Activated effector memory CD4-positive, alpha-beta T cell treated with Interleukin-2 at 50 U/mL for 16 hours (primary cell): ENCODE data around the gene KIF16B.

Source experiments
- DNase-seq: peaks from one replicate; pipeline ENCODE4 v3.0.0-alpha.2; 2020

Gene KIF16B

DNA sequence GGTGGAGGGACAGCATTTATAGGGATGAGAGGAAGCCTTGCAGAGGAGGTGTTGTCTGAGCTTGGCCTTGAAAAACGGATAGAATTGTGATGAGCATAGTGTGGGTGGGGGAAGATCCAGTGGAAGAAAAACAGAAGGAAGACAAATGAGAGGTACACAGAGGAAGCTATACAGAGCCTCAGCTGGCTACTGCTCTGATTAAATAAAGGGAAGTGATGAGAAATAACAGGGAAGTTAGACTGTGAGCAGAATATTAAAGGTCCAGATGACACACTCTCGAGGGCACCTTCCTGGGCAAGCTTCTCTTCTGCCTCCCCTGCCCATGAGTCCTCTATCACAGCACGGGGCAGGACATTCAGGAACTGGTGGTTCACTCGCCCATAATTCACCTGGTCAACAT lies 182.3 kb downstream of the KIF16B start:
- no peak for DNase-seq

DNA sequence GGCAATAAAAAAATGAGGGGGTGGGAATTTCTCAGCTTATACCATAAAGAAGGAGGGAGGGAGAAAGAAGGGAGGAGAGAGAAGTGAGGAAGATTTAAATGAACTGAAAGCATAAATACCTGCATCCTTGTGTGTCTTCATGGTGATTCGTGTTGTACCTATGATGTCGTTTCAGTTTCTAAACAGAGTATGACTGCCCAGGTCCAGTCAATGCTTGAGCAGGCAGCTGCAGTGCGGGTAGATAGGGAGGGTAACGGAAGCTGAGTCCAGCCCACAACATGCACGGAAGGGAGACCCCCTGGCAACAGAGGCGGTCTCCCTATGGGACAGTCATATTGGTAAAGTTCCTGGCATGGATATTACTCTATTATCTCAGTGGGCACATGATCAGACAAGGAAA lies 184.5 kb downstream of the KIF16B start:
- DNase-seq = no peak

DNA sequence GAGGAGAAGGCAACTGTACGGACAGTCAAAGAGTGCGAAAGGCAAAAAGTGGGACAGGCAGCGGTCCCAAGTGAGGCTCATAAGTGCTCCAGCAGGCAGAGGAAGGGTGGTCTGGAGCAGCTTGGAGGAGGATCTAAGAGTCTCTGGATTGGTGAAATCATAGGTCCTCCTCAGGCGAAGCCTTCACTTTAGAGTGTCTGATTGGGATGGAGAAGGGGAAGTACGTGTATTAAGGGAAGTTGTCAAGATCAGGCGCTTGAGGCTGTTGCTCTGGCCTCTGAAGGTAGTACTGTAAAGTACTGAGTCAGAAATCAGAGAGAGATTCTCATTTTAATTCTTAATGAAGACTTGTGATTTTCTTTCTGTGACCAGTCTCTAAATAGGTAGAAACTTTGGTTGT lies 185.6 kb downstream of the KIF16B start:
- DNase-seq = no peak

DNA sequence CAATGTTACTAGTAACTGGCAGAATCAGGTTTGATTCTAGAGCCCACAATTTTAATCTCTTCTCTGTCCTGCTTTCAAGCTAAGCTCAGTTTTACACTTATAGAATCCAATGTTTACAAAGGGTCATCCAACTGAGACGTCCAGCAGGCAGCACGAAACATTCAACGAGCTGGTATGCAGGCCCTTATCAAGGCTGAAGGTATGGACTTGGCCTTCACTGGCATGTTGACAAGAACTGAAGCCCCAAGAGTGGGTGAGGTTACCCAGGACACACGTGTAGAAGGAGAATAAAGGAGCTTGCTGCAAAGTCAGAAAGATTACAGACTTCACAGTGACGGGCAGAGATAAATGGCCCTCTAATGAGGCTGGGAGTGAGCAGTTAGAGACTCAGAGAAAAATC lies 187.4 kb downstream of the KIF16B start:
- no peak for DNase-seq

DNA sequence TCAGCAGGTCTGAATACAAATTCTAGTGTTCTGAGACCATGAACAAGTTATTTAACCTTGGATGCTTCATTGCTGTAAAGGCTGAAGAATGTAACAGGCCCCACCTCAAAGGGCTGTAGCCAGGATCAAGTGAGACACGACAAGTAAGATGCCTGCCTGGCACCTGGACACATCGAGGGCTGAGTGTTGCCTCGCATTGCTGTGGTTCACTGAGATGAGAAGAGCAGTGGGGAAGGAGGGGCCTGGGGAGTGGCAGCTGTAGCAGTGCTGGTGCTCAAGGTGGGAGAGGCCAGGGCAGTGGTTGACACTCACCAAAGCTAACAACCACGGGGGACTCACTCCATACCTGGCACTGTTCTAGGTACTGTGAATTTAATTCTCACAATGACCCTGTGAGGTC lies 187.8 kb downstream of the KIF16B start:
- no peak for DNase-seq

- no peak for DNase-seq
Observed at GRCh38 chr20:16381444-16381843, 191.8 kb downstream of the KIF16B start.

GRCh38 chr20:16378712-16379370 lies 194.4 kb downstream of the KIF16B start:
- no peak for DNase-seq

GRCh38 chr20:16378122-16378521 lies 195.1 kb downstream of the KIF16B start:
- no peak for DNase-seq

GRCh38 chr20:16369441-16369840 lies 203.8 kb downstream of the KIF16B start:
- no peak for DNase-seq

DNA sequence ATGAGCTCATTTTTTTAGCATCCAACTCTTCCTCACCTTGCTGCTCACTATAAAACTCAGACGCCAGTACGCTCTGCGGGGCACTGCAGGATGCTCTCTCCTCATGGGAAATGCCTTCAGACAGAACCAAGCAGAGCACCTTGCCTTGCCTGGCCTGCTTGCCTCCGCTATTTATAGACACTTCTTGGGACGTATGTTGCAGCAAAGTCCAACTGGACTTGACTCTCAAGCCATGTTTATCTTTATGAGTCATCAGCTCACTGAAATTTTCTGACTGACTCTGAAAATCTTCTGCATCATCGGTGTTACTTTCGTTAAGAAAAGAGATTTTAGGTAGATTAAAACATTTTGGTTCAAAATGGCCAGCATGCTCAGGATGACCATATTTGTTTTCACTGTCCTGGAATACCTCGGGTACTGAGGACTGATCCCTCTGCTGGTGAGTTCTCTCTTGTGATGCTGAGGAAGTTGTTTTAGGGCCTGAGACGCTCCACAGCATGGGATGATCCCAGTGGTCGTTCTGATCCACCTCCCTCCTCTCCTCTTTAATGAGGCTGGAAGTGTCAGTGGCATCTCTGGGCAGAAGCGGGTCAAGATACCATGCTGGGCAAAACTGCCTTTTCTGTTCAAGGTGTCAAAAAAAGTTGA lies 204.5 kb downstream of the KIF16B start:
- DNase-seq = no peak

DNA sequence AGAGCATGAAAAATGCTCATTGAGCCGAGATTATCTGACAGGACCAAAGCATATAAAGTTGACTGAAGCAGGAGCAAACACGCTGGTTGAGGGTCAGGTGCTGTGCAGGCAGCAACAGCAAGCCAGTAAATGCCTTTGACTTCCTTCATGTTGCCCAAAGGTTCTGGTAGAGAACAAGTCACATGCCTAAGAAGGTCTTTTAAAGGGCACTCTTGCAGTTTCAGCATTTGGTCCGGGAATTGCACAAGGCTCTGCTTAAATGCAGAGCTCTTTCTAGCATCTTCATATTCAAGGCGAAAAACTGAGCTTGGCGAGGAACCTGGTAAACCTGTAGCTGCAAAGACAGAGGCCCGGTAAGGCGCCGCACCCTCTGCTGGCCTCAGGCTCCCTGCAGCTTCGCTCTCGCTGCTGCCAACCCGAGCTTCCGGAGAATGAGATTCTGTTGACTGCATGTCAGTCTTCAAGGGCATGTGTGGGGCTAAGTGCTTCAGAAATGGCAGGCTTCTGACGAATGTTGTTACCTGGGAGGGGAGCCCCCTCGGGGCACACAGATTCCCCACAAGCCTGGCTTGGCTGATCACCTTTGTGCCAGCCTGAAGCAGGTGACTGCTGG lies 205.2 kb downstream of the KIF16B start:
- no peak for DNase-seq

GRCh38 chr20:16366529-16366928 lies 206.7 kb downstream of the KIF16B start:
- DNase-seq = no peak

DNA sequence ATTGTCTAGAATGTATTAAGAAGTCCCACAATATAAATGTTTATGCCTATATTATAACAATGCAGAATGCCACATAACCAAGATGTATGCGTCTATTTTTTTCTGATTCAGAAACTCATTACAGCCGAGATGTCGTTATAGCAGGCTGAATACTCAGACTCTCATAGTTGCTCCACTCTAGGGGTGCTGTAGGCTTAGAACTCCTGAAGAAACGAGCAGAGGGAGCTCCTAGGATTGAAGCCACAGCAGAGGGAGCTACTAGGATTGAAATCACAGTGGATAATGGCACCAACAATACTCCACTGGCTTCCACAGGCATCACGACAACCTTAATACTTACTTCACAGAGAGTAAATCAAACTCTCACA lies 208.9 kb downstream of the KIF16B start:
- no peak for DNase-seq

DNA sequence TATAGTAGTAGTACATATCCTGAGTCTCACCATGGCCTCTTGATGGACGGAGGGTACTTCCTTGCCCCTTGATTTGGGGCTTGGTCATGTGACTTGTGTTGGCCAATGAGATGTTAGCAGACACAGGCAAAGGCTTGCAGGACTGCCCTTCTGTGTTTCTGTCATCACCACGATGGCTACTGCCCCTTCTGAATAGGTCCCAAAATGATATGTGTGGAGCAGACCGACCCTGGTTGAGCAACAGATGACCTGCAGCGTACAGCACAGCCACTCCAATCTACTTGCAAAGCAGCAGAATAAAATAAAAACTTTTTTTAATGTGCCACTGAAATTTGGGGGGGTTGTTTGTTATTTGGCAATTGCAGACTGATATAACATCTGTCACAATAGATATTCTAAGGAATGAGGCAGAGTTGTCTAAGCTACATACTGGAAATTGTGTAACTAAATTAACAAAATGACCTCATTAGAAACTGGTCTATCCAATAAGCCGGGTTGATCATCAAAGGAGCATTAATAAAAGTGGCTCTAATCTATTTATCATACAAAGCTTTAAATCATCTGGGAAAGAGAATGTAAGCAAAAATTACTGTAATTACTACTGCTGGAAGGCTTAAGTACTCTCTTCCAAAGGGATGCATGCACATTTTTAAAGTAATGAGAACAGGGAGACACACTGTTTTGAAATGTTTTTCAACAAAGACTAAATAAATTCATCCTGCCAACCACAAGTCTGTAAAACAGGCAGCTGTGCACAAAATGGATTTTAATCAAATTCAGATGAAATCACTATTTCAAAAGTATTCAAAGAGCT lies 209.5 kb downstream of the KIF16B start:
- DNase-seq = no peak

DNA sequence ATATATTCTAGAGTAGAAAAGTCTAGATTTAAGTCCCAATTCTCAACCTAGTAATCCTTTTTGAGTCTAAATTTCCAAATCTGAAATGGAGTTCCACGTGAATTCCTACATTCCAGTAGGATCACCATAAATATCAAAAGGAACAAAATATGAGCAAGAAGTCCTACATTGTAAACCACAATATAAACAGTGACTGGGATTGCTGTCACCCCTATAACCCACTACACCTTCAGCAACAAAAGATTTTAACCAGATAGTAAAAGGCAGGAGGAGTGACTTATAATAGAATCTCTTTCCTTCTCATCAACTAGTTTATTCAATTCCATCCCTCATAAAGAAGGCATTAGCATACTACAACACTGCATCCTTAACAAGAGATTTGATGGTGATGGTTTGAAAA lies 210.6 kb downstream of the KIF16B start:
- no peak for DNase-seq

- DNase-seq = no peak
Observed at GRCh38 chr20:16360668-16361067, 212.6 kb downstream of the KIF16B start.

GRCh38 chr20:16353417-16353781 lies 219.8 kb downstream of the KIF16B start:
- DNase-seq = no peak

DNA sequence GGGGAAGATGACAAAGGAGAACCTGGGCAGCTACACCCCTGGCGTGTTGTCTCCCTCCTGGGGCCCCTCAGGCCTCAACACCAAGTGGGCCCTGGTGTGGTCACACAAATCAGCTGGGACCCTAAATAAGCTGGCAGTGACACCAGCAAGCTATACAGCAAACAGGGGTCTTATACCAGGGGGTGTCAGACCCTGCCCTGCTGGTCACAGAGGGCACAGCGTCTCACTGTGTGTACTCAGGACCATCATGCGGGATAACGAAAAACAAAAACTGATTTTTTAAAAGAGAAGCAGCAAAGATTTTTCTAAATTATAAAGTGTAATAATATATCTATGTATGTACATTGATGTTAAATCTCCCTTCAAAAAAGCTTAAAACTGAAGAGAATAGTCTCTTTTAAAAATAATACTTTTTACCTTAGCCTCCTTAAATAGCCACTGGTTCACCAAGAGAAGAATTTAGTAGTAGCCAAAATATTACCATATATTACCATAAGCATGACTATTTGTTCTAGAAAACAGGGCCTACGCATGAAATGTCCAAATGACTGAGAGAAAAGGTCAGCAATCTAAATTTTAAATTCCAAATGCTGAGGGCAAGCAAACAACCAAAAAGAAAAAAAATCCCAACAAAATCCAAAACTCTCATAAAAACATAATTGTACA lies 220.4 kb downstream of the KIF16B start:
- DNase-seq = no peak

DNA sequence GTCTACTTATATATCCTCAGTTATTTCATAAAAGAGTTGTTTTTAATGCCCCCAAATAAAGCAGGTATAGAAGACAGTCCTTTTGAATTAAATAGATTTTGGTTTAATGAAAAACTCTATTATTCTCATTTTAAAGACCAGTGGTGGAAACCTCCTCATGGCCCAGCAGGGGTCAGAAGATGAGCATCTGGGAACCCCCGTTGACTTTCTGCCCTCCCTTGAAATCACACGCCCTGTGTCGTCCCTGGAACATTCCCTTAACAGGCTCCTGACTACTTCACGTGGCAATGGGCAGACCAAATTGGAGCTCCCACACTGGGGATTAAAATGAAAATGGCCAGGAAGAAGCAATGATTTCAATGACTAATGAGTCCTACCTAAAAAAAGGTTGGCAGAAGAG lies 220.9 kb downstream of the KIF16B start:
- no peak for DNase-seq

DNA sequence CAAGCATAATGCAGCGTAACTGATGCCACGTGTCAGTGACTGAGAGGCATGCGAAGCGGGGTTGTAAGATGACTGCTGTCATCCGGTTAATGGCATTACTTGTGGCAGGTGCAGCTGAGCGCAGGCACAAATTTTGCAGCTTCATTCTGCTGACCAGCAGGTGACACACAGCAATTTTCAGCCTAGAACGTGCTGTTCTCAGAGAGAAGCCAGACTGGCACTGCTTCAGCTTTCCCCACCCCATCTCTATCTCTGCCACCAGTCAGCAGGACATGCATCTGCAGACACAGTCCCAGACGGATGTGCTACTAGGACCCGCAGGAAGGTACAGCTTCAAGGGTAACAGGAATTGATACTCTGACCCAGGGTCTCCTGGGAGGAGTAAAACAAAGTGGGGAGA lies 221.8 kb downstream of the KIF16B start:
- no peak for DNase-seq

- DNase-seq = no peak
Observed at GRCh38 chr20:16350465-16350864, 222.8 kb downstream of the KIF16B start.

DNA sequence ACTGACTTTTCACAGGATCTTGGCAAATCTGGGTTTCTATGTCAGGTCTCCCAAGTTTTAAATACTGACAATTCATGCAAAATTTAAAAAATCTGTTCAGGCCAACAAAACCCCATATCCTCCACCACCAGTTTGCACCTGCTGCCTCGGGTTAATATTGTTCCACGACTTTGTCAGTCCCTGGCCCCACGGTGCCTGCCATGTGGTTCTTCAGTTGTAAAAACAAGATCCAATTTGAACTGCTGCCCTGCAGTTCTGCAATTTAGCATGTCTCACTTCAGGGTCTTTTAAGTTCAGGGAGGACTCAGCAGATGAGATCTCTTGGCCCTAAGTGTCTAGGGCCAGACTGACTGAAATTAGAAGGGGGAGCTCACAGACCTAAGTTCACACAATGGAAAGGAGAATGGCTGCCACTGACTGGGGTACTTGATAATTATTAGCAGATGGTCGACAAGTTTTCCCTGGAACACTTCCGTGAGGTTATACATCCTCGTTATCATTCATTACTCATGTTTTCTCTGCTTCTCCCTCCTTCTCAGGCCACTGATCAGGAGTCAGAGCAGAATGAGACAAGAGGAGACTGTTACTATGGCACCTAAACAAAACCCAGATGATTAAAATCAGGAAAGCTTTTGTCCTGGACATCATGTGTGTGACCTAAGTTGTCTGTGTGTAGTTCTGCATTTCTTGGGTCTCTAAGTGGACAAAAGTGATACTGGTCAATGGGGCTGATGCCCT lies 223.6 kb downstream of the KIF16B start:
- DNase-seq = no peak

GRCh38 chr20:16346956-16347355 lies 226.3 kb downstream of the KIF16B start:
- DNase-seq = no peak
